GM18873 (cell line): Measurements from ENCODE around the gene SULT1C3.
"Not testable (repeated sequence)": the region's sequence is repeated elsewhere in the genome, so short reads cannot be mapped to it uniquely, and the experiment has no call there.

ENCODE experiments used
- ATAC-seq: cut with Tn5 transposase; IDR thresholded peaks from one replicate; pipeline ENCODE4 v1.9.1; 2021; ENCODE audit warnings: mild to moderate bottlenecking, moderate library complexity, moderate number of reproducible peaks; ENCODE audit not compliant: unreplicated experiment, low FRiP score

Gene SULT1C3

GRCh38 chr2:108243566-108243965, 3.8 kb downstream of the SULT1C3 start:
- ATAC-seq, result no peak

- ATAC-seq, result no peak
Observed at GRCh38 chr2:108244667-108245414, 5.1 kb downstream of the SULT1C3 start.

DNA sequence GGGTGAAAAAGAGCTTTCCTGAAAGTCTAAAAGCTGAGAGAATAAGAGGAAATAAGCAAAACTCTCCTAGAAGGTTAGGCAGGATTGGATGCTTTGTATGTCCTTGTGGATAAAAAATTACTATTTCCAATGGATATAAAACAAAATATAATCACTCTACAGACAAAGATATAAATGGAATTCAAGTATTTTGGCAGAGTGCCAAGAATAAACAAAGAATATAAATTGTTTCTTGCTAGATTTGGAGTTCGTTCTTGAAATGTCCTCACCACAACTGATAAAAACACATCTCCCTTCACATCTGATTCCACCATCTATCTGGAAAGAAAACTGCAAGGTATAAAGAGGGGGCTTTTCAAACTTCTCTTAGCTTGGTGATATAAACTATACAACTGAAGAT, 13.3 kb downstream of the SULT1C3 start:
- ATAC-seq, result no peak

DNA sequence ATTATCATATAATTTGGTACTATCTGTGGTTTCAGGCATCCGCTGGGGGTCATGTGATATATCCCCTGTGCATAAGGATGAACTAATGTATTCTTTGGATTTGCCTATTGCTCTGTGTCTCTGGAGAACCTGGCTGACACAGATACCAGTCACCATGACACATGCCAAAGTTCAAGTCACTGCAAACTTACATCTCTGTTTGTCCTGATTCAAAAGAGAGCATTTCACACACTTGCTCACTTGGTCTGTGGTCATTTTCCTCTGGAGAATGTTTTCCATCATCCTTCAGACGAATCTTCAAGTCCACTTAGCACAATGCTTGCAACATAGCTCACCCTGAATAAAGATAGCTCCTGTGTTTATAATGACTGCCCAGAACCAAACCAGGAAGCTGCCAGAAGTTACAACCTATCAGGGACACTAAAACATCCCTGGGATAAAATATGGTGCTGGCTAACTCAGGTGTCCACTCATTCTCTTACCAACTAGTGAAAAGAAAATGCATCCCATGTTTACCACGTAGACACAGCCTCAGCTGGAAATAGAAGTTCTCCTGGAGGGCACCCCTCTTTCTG, 18.1 kb downstream of the SULT1C3 start:
- ATAC-seq, result no peak

- ATAC-seq, result no peak
Observed at GRCh38 chr2:108260773-108261172, 21.0 kb downstream of the SULT1C3 start.

DNA sequence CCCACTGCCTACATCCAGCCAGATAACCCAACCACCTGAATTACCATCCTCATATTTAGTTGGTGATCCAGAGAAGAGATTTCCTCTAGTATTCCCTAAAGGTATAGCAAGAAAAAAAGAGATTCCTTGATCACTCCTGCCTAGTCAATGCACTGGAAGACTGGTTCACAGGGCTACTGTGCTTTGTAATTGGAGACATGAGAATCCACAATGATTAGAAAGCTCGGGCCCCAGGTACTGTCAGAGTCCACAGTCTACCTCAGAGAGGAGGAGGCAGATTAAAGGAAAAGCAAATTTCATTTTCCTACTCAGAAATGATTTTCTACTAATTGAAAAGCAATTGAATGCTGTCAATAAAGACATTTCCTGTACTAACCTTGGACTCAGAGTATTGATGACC, 22.3 kb downstream of the SULT1C3 start:
- ATAC-seq, result no peak

DNA sequence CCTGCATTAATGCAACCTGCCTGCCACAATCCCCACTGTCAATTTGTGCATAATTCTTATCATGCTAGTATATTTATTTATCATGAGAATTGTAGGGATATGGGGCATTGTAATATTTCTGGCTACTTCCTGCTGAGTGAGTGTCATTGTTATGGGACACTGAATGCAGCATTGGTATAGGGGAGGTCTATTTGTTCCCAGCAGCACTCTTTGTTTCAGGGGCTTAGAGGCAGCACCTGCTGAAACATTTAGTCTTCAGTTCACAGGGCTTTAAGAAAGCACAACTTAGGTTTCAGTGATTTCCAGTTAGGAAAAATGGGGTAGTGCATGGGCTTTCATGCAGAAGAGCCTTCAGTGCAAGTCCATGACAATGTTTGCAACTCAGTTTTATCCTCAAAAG, 23.6 kb downstream of the SULT1C3 start:
- ATAC-seq, result no peak

- ATAC-seq, result no peak
Observed at GRCh38 chr2:108266218-108266617, 26.4 kb downstream of the SULT1C3 start.

- ATAC-seq, result no peak
Observed at GRCh38 chr2:108267101-108267500, 27.3 kb downstream of the SULT1C3 start.

DNA sequence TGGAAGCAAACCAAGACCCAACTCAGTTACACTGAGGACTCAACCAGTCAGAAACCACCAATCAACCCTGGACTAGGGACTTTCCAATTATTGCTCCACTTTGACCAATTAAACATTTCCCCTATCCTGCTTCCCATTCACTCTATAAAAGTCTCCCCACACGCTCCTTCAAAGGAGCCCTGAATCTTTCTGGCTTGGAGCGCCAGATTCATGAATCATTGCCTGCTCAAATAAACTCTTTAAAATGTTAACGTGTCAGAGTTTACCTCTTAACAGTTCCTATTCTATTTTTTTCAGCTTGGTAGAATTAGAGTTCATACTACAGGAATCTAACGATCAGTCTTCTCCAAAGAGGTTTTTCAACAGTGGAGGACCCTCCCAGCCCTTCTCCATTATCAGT, 28.2 kb downstream of the SULT1C3 start:
- ATAC-seq, result no peak

DNA sequence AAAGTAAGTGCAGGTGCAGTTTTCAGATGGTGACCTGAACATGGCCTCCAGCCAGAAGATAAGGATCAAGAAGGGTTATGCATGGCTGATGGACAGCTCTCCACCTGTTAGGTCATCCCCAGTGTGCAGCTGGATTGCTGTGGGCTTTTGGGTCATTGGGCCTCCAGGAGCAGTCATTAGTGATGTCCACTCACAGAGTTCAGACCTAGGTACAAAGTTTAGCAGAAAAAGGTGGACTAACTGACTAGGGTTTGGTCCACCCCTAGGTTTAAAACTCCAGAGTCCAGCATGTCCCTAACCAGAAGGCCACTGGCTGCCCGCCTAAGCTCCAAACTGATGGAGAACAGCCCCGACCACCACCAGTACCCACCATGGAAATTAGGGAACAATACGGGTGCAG, 30.6 kb downstream of the SULT1C3 start:
- no peak for ATAC-seq

GRCh38 chr2:108270768-108271506, 31.2 kb downstream of the SULT1C3 start:
- no peak for ATAC-seq

- ATAC-seq, result no peak
Observed at GRCh38 chr2:108271691-108272253, 32.0 kb downstream of the SULT1C3 start.

- no peak for ATAC-seq
Observed at GRCh38 chr2:108278631-108279030, 38.9 kb downstream of the SULT1C3 start.

GRCh38 chr2:108279468-108279867, 39.7 kb downstream of the SULT1C3 start:
- ATAC-seq, result no peak

DNA sequence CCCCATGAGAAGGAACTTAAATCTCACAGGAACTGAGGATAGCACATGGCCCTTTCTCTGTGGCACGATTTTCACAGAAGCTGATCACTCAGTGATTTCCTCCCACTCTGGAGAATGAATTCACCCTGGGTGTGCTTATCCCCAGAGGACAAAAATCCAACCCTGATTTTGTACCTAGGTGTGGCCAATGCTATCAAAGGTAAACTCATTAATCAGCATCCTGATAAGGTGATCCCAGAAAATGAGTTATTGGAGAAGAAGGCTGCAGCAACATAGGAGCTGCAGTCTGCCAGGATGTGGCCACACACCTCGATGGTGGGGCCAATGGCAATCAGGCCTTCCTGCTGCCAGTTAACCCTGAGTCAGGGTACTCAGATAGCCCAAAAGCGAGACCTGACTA, 40.7 kb downstream of the SULT1C3 start:
- ATAC-seq, result no peak

- ATAC-seq, result not testable (repeated sequence)
Observed at GRCh38 chr2:108284566-108284965, 44.8 kb downstream of the SULT1C3 start.

DNA sequence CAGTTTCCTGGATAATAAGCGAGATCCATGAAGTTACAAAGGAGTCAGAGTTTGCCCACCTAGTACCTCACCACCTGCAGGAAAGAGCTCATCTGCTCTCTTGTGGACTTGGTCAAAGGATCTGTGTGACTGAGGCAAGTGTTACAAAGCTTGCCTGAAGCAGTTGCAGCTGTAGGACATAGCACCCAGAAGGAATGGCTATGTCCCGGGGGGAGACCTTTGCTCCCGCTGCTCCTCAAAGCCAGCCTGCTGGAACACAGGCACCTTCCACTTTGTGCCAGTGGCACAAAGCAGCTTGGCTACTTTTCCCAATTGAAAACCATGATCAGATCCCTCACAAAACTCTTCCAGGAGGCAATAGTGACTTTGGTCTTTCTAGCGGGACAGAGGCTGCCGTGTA, 45.8 kb downstream of the SULT1C3 start:
- no peak for ATAC-seq

GRCh38 chr2:108287169-108287568, 47.4 kb downstream of the SULT1C3 start:
- no peak for ATAC-seq

DNA sequence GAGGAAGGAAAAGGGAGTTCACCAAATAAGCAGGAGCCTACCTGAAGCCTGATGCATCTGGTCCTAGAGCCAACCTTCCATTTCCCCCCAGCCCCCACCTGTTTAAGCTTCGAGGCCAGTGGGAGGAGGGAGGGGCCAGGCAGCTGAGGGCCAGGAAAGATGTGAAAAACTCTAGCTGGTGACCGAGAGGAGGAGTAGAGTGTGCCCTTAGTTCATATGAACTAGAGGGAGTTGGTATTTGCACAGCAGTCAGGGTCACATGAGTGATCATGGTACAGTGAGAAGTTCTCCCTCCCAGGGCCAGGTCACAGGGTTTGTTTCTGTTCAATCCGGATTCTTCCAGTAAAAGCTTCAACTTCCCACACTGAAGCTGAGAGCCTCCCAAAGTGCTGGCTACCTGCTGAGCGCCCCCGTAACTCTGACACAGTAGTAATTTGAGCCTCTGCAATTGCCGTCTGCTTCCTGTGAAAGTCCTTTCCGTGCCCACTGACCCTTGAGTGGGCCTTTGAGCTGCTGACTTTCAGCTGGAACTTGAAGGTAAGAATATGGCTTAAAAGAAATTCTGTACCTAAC, 48.9 kb downstream of the SULT1C3 start, which contains the start of gene SULT1C2:
SULT1C2 (plus strand) TSS at position 362 of the 573 bp plus-strand sequence. CDS start 4,773 bp downstream, outside the sequence.
- ATAC-seq, result no peak

DNA sequence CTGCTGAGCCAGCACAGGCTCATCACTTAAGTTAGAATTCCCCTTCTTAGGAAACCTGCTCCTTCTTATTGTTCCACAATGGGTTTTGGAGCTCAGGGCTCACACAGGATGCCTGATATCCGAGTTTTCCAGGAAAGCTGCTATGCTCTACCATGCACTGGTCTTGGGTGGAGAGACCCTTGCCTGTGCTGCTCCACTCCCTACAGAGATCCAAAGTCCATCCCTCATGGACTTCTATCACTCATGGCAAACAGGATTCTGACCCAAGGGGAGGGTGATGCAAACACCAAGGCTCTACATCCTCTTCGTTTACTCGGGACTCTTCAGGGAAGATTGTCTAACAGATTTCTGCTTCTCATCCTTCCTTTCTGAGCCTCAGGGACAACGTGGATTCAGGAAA, 54.1 kb downstream of the SULT1C3 start:
- ATAC-seq, result no peak
